HG02938 (cell line): ENCODE results near the gene TMC5.

Experiments used
- ATAC-seq: cut with Tn5 transposase; IDR thresholded peaks from one replicate; pipeline ENCODE4 v1.9.1; 2021; ENCODE audit warnings: mild to moderate bottlenecking, moderate library complexity; ENCODE audit not compliant: unreplicated experiment

Gene TMC5

GRCh38 chr16:19502395-19503131, 84.9 kb downstream of the TMC5 start:
- ATAC-seq = no peak

GRCh38 chr16:19503461-19504075, 85.9 kb downstream of the TMC5 start:
- no peak for ATAC-seq

- no peak for ATAC-seq
Observed at GRCh38 chr16:19505600-19506303, 88.1 kb downstream of the TMC5 start.

GRCh38 chr16:19506965-19507364, 89.3 kb downstream of the TMC5 start:
- ATAC-seq = no peak

- no peak for ATAC-seq
Observed at GRCh38 chr16:19507867-19508266, 90.2 kb downstream of the TMC5 start.

GRCh38 chr16:19512297-19512696, 94.6 kb downstream of the TMC5 start:
- ATAC-seq = no peak

- ATAC-seq = no peak
Observed at GRCh38 chr16:19513377-19514053, 95.8 kb downstream of the TMC5 start.

GRCh38 chr16:19515757-19516156, 98.1 kb downstream of the TMC5 start:
- ATAC-seq = no peak

GRCh38 chr16:19517424-19518089, 99.9 kb downstream of the TMC5 start:
- no peak for ATAC-seq

- no peak for ATAC-seq
Observed at GRCh38 chr16:19518388-19518787, 100.7 kb downstream of the TMC5 start.

- ATAC-seq = no peak
Observed at GRCh38 chr16:19520861-19521331, 103.2 kb downstream of the TMC5 start.

- peak; percentile 72 for ATAC-seq
Observed at GRCh38 chr16:19521471-19522396, 104.1 kb downstream of the TMC5 start, which contains the start of gene GDE1. Gene GDE1, minus strand, starts transcription at chr16:19522098. Its CDS starts 134 bp downstream, at chr16:19521964.

GRCh38 chr16:19522397-19522732, 104.7 kb downstream of the TMC5 start:
- no peak for ATAC-seq

GRCh38 chr16:19522760-19523159, 105.1 kb downstream of the TMC5 start:
- ATAC-seq = no peak

GRCh38 chr16:19523184-19523558, 105.5 kb downstream of the TMC5 start:
- no peak for ATAC-seq

GRCh38 chr16:19523559-19524355, 106.1 kb downstream of the TMC5 start, which contains the start of gene CCP110:
Gene CCP110, plus strand, starts transcription at chr16:19523942. Its CDS starts 3,940 bp downstream, at chr16:19527882.
- ATAC-seq = peak; percentile 71

- no peak for ATAC-seq
Observed at GRCh38 chr16:19524356-19524615, 106.6 kb downstream of the TMC5 start.

- no peak for ATAC-seq
Observed at GRCh38 chr16:19524616-19525384, 107.1 kb downstream of the TMC5 start.
